HL-60 (cell line): ENCODE data around the gene VSIG1.

Experiments
- CTCF ChIP-seq: IDR thresholded peaks from one replicate; pipeline ENCODE4 v1.5.1; 2011; ENCODE audit warnings: low read length, control low read depth, inconsistent platforms; ENCODE audit not compliant: insufficient read depth
- GABPA ChIP-seq: IDR thresholded peaks from 2 replicates; pipeline ENCODE4 v1.6.1; 2012; ENCODE audit warnings: low read depth
- POLR2AphosphoS5 ChIP-seq: IDR thresholded peaks from 2 replicates; pipeline ENCODE4 v1.6.1; 2012; ENCODE audit warnings: low read depth

GRCh38 chrX:108032944-108033343 lies 11.9 kb upstream of the VSIG1 start:
- TF ChIP-seq POLR2AphosphoS5 (no peak), CTCF (no peak), GABPA (no peak)
